SU-DHL-6 (cell line): Measurements from ENCODE around the gene RGMB.

Experiments used
- H2AFZ ChIP-seq: fragments of 200-600 bp; sonication (generic); 2 replicates; pipeline ENCODE4 v1.6.1; 2014; ENCODE audit warnings: low read depth, mild to moderate bottlenecking, moderate library complexity, mixed read lengths, antibody characterized with exemption, low read length; ENCODE audit not compliant: severe bottlenecking
- H3F3A ChIP-seq: fragments of 200-600 bp; shearing (Covaris generic); 2 replicates; pipeline ENCODE4 v1.6.0; 2016; ENCODE audit warnings: antibody characterized with exemption, mild to moderate bottlenecking; ENCODE audit not compliant: insufficient read depth
- H3K27ac ChIP-seq: fragments of 200-600 bp; sonication (generic); 2 replicates; pipeline ENCODE4 v1.5.1; 2016; ENCODE audit warnings: low read depth, mild to moderate bottlenecking, low read length, moderate library complexity, mixed read lengths
- H3K27me3 ChIP-seq: fragments of 200-600 bp; sonication (generic), shearing (Covaris generic); 2 replicates; pipeline ENCODE4 v1.6.0; 2014; ENCODE audit warnings: mild to moderate bottlenecking, low read length
- H3K36me3 ChIP-seq: fragments of 200-600 bp; sonication (generic); 2 replicates; pipeline ENCODE4 v1.6.1; 2014; ENCODE audit warnings: mild to moderate bottlenecking, low read length, mixed read lengths
- H3K4me2 ChIP-seq: fragments of 300-600, 200-600 bp; shearing (Covaris generic), sonication (generic); 2 replicates; pipeline ENCODE4 v1.6.0; 2014; ENCODE audit warnings: low read length, low read depth, mild to moderate bottlenecking; ENCODE audit not compliant: poor library complexity, severe bottlenecking
- H3K4me3 ChIP-seq: fragments of 200-600 bp; sonication (generic); 2 replicates; pipeline ENCODE4 v1.5.1; 2014; ENCODE audit warnings: antibody characterized with exemption, low read length, mild to moderate bottlenecking, mixed read lengths; ENCODE audit not compliant: insufficient read depth, poor library complexity, severe bottlenecking
- H3K79me2 ChIP-seq: fragments of 200-600 bp; sonication (generic); 2 replicates; pipeline ENCODE4 v1.6.1; 2014; ENCODE audit warnings: mild to moderate bottlenecking, low read length, moderate library complexity; ENCODE audit not compliant: insufficient read depth
- H3K9ac ChIP-seq: fragments of 200-600 bp; sonication (generic); 2 replicates; pipeline ENCODE4 v1.7.0; 2014; ENCODE audit warnings: mild to moderate bottlenecking, low read length
- H3K9me2 ChIP-seq: fragments of 200-600 bp; sonication (generic); replicated peaks from 2 replicates; pipeline ENCODE4 v1.6.1; 2014; ENCODE audit warnings: low read length; ENCODE audit not compliant: insufficient read depth
- H3K9me3 ChIP-seq: fragments of 200-600 bp; sonication (generic); 2 replicates; pipeline ENCODE4 v1.6.1; 2014; ENCODE audit warnings: low read length, mixed read lengths; ENCODE audit not compliant: insufficient read depth
- H4K20me1 ChIP-seq: fragments of 200-600 bp; sonication (generic); 2 replicates; pipeline ENCODE4 v1.6.1; 2014; ENCODE audit warnings: low read depth, mild to moderate bottlenecking, antibody characterized with exemption, low read length, moderate library complexity, mixed read lengths
- EZH2phosphoT487 ChIP-seq: fragments of 200-600 bp; sonication (generic), shearing (Covaris generic); conservative IDR thresholded peaks from 2 replicates; pipeline ENCODE4 v1.6.1; 2018; ENCODE audit warnings: mild to moderate bottlenecking, antibody characterized with exemption, low read length, moderate library complexity, mixed read lengths
- TF ChIP-seq, protein P1 (sequence below): fragments of 200-600 bp; sonication (generic); IDR thresholded peaks from one replicate; pipeline ENCODE4 v1.5.1; 2017; ENCODE audit warnings: antibody characterized with exemption, mild to moderate bottlenecking, low read length, moderate library complexity; ENCODE audit not compliant: insufficient read depth, poor library complexity, severe bottlenecking

Gene RGMB

DNA sequence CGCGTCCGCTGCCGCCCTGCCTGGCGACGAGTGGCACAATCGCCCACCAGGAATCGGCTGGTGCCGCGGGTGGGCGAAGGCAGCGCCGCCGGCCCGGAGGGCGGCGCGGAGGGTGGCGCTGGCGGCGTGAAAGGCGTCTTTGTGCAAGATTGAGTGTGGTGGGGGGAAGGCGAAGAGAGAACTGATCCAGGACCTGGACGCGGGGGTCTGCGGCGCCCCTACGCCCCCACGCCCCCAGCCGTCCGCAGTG is 4.6 kb upstream of the RGMB start:
- no peaks in the 10 kb centered on the region for H3K9me2 ChIP-seq
- H3K9ac ChIP-seq, result no peak overlapping the region
- no peaks in the 10 kb centered on the region for H3K79me2 ChIP-seq
- H3K27me3 ChIP-seq, result no peaks in the 10 kb centered on the region
- H3K4me3 ChIP-seq, result no peak overlapping the region
- no peaks in the 10 kb centered on the region for H3K9me3 ChIP-seq
- no peak overlapping the region for H3K27ac ChIP-seq
- H3F3A ChIP-seq, result peaks cover 17% of the 10 kb centered on the region; the same call in 1 of the 2 replicates
- TF ChIP-seq, protein P1, sequence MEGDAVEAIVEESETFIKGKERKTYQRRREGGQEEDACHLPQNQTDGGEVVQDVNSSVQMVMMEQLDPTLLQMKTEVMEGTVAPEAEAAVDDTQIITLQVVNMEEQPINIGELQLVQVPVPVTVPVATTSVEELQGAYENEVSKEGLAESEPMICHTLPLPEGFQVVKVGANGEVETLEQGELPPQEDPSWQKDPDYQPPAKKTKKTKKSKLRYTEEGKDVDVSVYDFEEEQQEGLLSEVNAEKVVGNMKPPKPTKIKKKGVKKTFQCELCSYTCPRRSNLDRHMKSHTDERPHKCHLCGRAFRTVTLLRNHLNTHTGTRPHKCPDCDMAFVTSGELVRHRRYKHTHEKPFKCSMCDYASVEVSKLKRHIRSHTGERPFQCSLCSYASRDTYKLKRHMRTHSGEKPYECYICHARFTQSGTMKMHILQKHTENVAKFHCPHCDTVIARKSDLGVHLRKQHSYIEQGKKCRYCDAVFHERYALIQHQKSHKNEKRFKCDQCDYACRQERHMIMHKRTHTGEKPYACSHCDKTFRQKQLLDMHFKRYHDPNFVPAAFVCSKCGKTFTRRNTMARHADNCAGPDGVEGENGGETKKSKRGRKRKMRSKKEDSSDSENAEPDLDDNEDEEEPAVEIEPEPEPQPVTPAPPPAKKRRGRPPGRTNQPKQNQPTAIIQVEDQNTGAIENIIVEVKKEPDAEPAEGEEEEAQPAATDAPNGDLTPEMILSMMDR, result no peak
- no peak for TF ChIP-seq EZH2phosphoT487
- H4K20me1 ChIP-seq, result no peaks in the 10 kb centered on the region
- no peak overlapping the region for H3K4me2 ChIP-seq
- H2AFZ ChIP-seq, result no peak overlapping the region
- no peaks in the 10 kb centered on the region for H3K36me3 ChIP-seq

DNA sequence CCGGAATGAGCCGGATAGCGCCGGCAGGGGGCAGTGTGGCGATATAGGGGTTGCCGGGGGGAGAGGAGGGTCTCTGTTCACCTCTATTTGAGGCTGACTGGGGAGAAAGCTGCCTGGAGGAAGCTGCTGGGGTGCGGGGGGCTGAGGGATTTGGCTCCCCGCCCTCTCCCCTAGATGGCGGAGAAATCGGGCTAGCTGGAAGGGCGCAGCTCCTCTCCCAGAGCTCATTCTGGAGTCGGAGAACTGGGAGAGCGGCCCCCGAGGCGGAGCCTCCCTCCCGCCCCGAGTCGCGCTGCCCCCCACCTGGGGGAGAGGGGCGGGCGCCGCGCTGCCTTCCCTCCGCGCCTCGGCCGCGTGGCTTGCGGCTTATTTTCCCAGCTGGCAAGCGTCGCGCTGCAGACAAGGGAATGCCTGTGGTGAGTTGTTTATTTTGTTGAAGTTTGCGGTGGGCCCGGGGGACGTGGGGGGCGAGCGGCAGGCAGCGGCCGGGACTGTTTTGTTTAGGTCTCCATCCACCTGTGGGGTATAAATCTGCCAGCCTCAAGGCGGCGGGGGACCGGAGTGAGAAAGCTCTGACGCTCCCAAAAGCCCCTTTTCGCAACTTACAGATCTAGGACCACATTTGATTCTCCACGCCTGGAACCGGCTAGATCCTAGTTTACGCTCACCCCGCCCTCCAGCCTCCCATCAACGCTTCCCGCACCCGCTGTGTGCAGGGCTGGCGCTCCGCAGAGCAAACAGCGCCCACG is 4.1 kb upstream of the RGMB start:
- Histone ChIP-seq H3K9me3 (no peaks in the 10 kb centered on the region), H3F3A (peaks cover 17% of the 10 kb centered on the region; the same call in 1 of the 2 replicates), H4K20me1 (no peaks in the 10 kb centered on the region), H3K79me2 (no peaks in the 10 kb centered on the region), H2AFZ (peak overlapping the region; percentile 9), H3K4me3 (peak overlapping the region; percentile 36), H3K27me3 (no peaks in the 10 kb centered on the region), H3K4me2 (peak overlapping the region; percentile 63), H3K27ac (no peak overlapping the region), H3K9ac (no peak overlapping the region), H3K9me2 (no peaks in the 10 kb centered on the region), H3K36me3 (no peaks in the 10 kb centered on the region)
- no peak for TF ChIP-seq EZH2phosphoT487
- TF ChIP-seq, protein P1, result peak; percentile 24

DNA sequence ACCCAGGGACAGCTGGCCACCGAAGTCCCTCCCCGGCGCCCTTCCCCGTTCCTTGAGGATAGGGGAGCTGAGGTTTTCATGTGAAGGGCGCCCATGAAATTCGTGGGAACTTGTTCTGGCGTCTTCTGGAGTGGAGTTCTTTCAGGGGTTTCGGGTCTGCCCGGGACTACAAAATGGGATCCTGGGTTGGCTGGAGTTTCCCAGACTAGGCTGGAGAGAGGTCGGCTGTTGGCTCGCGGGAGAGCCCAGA is 3.6 kb upstream of the RGMB start:
- no peaks in the 10 kb centered on the region; the same call in 1 of the 2 replicates for H4K20me1 ChIP-seq
- no peaks in the 10 kb centered on the region for H3K9me2 ChIP-seq
- H3K79me2 ChIP-seq, result 0 out of 2 replicates have a peak, but pooled peaks cover 2% of the 10 kb centered on the region
- H3K4me2 ChIP-seq, result peak overlapping the region; percentile 63
- no peaks in the 10 kb centered on the region for H3K27me3 ChIP-seq
- peak overlapping the region; percentile 36 for H3K4me3 ChIP-seq
- TF ChIP-seq EZH2phosphoT487, result no peak
- TF ChIP-seq, protein P1, result no peak
- H3K27ac ChIP-seq, result no peak overlapping the region
- H2AFZ ChIP-seq, result peak overlapping the region; percentile 9
- H3K36me3 ChIP-seq, result no peaks in the 10 kb centered on the region
- H3K9ac ChIP-seq, result no peak overlapping the region
- H3F3A ChIP-seq, result peaks cover 17% of the 10 kb centered on the region; the same call in 1 of the 2 replicates
- H3K9me3 ChIP-seq, result no peaks in the 10 kb centered on the region
